Measurements from ENCODE around the gene IQGAP3. TPM values are rescaled to one million over a fixed set of nuclear protein-coding genes. Genes with fewer than 3 reads are reported as not detected.

Gene IQGAP3
- total and polyA plus RNA-seq, 4 donors, result under 0.01 to 8.5 (median 0.43) TPM

DNA sequence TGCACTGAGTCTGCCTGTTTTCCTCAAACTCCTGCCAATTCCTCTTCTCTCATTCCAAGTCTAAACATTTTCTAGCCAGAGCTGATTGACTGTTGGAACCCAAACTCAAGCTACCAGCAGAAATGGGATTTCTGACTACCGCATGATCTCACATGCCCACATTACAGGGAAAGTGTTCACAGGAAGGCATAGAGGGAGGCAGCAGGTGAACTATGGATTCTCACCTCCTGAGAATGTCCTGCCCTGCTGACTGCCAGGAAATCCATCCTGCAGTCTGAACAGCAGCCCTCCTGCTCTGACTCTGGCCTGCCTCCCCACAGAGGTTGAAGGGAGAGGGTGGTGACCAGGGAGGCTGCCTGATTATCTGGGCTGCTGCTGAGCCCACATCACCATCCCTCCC is 22.5 kb downstream of the IQGAP3 start:
- DNase-seq (ENCODE audit: low spot score), result no peak
- H3K9me3 ChIP-seq (ENCODE audit: control insufficient read depth in 4 of 4, low read length in 3 of 4), result no peaks in the 10 kb centered on the region
- H3K27ac ChIP-seq (ENCODE audit: low read depth in 1 of 2, low read length in 2 of 2), result no peak overlapping the region
- WGBS, result 88% methylated on average over 1 of the region's 1 CpG
- no peaks in the 10 kb centered on the region for H3K4me1 ChIP-seq (ENCODE audit: control insufficient read depth in 4 of 4, insufficient read depth in 4 of 4, low read length in 3 of 4)
- no peaks in the 10 kb centered on the region for H3K27me3 ChIP-seq (ENCODE audit: control insufficient read depth in 4 of 4, insufficient read depth in 4 of 4, low read length in 3 of 4)
- no peaks in the 10 kb centered on the region for H3K36me3 ChIP-seq (ENCODE audit: control insufficient read depth in 4 of 4, insufficient read depth in 3 of 4, low read depth in 1 of 4, low read length in 3 of 4)
- no peak overlapping the region for H3K9ac ChIP-seq (ENCODE audit: low read depth in 1 of 2, low read length in 2 of 2)
- no peak overlapping the region for H3K4me3 ChIP-seq (ENCODE audit: low read depth in 1 of 3, low read length in 3 of 3)
- TF ChIP-seq RXRA (IDR thresholded peaks at IDR 0.05), result no peak
- no peak for TF ChIP-seq NR2F2 (IDR thresholded peaks at IDR 0.05)
- TF ChIP-seq YY1 (IDR thresholded peaks at IDR 0.05), result no peak
- no peak for TF ChIP-seq HNF4A (conservative IDR thresholded peaks at IDR 0.05)
- no peak for TF ChIP-seq FOXA2 (IDR thresholded peaks at IDR 0.05)
- no peak for TF ChIP-seq REST (IDR thresholded peaks at IDR 0.05)
- TF ChIP-seq HNF4G (IDR thresholded peaks at IDR 0.05), result no peak
- no peak for TF ChIP-seq RAD21 (IDR thresholded peaks at IDR 0.05)
- no peak for TF ChIP-seq CTCF (IDR thresholded peaks at IDR 0.05; ENCODE audit: low read depth, low read length, missing input control)
- no peak for TF ChIP-seq EGR1 (IDR thresholded peaks at IDR 0.05; ENCODE audit: low read depth in 2 of 2)
- no peak for TF ChIP-seq TAF1 (conservative IDR thresholded peaks at IDR 0.05)
- TF ChIP-seq SP1 (IDR thresholded peaks at IDR 0.05), result no peak
- no peak for TF ChIP-seq ATF3 (IDR thresholded peaks at IDR 0.05)
- TF ChIP-seq, protein P1, sequence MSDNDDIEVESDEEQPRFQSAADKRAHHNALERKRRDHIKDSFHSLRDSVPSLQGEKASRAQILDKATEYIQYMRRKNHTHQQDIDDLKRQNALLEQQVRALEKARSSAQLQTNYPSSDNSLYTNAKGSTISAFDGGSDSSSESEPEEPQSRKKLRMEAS (IDR thresholded peaks at IDR 0.05), result no peak
- TF ChIP-seq ZBTB33 (IDR thresholded peaks at IDR 0.05), result no peak

DNA sequence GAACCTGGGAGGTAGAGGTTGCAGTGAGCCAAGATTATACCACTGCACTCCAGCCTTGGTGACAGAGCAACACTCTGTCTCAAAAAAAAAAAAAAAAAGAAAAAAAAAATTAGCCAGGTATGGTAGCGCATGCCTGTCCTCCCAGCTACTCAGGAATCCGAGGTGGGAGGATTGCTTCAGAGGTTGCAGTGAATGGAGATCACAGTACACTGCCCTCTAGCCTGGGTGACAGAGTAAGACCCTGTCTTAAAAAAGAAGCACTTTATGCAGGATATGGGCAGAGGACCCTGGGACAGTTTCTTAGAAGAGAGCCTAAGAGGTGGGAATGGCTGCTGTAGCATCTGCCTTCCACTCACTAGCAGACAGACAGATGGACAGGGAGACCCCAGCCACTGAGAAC is 23.0 kb downstream of the IQGAP3 start:
- 70% methylated on average over 2 of the region's 2 CpGs for WGBS
- no peaks in the 10 kb centered on the region for H3K4me1 ChIP-seq (ENCODE audit: control insufficient read depth in 4 of 4, insufficient read depth in 4 of 4, low read length in 3 of 4)
- H3K27me3 ChIP-seq (ENCODE audit: control insufficient read depth in 4 of 4, insufficient read depth in 4 of 4, low read length in 3 of 4), result no peaks in the 10 kb centered on the region
- H3K9me3 ChIP-seq (ENCODE audit: control insufficient read depth in 4 of 4, low read length in 3 of 4), result no peaks in the 10 kb centered on the region
- no peaks in the 10 kb centered on the region for H3K36me3 ChIP-seq (ENCODE audit: control insufficient read depth in 4 of 4, insufficient read depth in 3 of 4, low read depth in 1 of 4, low read length in 3 of 4)
- H3K27ac ChIP-seq (ENCODE audit: low read depth in 1 of 2, low read length in 2 of 2), result no peak overlapping the region
- no peak for DNase-seq (ENCODE audit: low spot score)
- no peak overlapping the region for H3K4me3 ChIP-seq (ENCODE audit: low read depth in 1 of 3, low read length in 3 of 3)
- no peak overlapping the region for H3K9ac ChIP-seq (ENCODE audit: low read depth in 1 of 2, low read length in 2 of 2)
- TF ChIP-seq ATF3 (IDR thresholded peaks at IDR 0.05) (no peak), EGR1 (IDR thresholded peaks at IDR 0.05; ENCODE audit: low read depth in 2 of 2) (no peak), HNF4G (IDR thresholded peaks at IDR 0.05) (no peak), TAF1 (conservative IDR thresholded peaks at IDR 0.05) (no peak), ZBTB33 (IDR thresholded peaks at IDR 0.05) (no peak), NR2F2 (IDR thresholded peaks at IDR 0.05) (no peak), RAD21 (IDR thresholded peaks at IDR 0.05) (no peak), GABPA (IDR thresholded peaks at IDR 0.05 in 1 of 2, conservative IDR thresholded peaks at IDR 0.05 in 1 of 2) (no peak), FOXA1 (IDR thresholded peaks at IDR 0.05) (no peak), HNF4A (conservative IDR thresholded peaks at IDR 0.05) (no peak), REST (IDR thresholded peaks at IDR 0.05) (no peak)
- TF ChIP-seq, protein P1 (IDR thresholded peaks at IDR 0.05), result no peak

Measured in liver (tissue), 9 donors.